Neutrophil (primary cell): ENCODE measurements around the gene MYOM1.

ENCODE experiments used
- H3K27ac ChIP-seq: fragments of 200-600 bp; sonication (generic); 2 replicates; pipeline ENCODE4 v1.5.1; 2016; ENCODE audit warnings: mild to moderate bottlenecking, moderate library complexity
- H3K27me3 ChIP-seq: fragments of 200-600 bp; sonication (generic); 2 replicates; pipeline ENCODE4 v1.6.0; 2016; ENCODE audit warnings: mild to moderate bottlenecking
- H3K36me3 ChIP-seq: fragments of 200-600 bp; sonication (generic); 2 replicates; pipeline ENCODE4 v1.5.1; 2017
- H3K4me1 ChIP-seq, 2 experiments: fragments of 200-600 bp in 1 of 2; sonication (generic) in 1 of 2; 1 replicate in 1 of 2; 2 replicates in 1 of 2; pipeline versions ENCODE4 v1.5.1 to v1.6.1; 2013 to 2016; ENCODE audit warnings: low read depth in 1 of 2, low read length in 1 of 2, mild to moderate bottlenecking in 1 of 2, moderate library complexity in 1 of 2; ENCODE audit not compliant: control insufficient read depth in 1 of 2, insufficient read depth in 1 of 2
- H3K4me3 ChIP-seq, 2 experiments: fragments of 200-600 bp in 1 of 2; sonication (generic) in 1 of 2; 1 replicate in 1 of 2; 2 replicates in 1 of 2; pipeline ENCODE4 v1.5.1; 2013 to 2016; ENCODE audit warnings: low read depth in 1 of 2, low read length in 1 of 2, mild to moderate bottlenecking in 1 of 2, moderate library complexity in 1 of 2
- H3K9me3 ChIP-seq: fragments of 200-600 bp; sonication (generic); 2 replicates; pipeline ENCODE4 v1.5.1; 2016
- TF ChIP-seq, protein P1 (sequence below): fragments of 200-600 bp; sonication (generic); IDR thresholded peaks from 2 replicates; pipeline ENCODE4 v1.5.1; 2016; ENCODE audit warnings: antibody characterized with exemption

MYOM1 gene

DNA sequence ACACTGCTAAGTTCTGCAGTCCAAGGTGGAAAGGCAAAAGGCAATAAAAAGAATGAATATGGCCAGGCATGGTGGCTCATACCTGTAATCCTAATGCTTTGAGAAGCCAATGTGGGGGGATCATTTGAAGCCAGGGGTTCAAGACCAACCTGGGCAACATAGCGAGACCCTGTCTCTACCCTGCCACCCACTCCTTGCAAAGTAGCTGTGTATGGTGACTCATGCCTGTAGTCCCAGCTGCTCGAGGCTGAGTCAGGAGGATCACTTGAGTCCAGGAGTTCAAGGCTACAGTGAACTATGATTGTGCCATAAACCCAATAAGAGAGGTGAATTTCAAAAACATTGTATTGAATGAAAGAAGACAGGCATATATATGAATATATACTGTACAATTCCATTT lies 44.6 kb upstream of the MYOM1 start:
- TF ChIP-seq, protein P1, sequence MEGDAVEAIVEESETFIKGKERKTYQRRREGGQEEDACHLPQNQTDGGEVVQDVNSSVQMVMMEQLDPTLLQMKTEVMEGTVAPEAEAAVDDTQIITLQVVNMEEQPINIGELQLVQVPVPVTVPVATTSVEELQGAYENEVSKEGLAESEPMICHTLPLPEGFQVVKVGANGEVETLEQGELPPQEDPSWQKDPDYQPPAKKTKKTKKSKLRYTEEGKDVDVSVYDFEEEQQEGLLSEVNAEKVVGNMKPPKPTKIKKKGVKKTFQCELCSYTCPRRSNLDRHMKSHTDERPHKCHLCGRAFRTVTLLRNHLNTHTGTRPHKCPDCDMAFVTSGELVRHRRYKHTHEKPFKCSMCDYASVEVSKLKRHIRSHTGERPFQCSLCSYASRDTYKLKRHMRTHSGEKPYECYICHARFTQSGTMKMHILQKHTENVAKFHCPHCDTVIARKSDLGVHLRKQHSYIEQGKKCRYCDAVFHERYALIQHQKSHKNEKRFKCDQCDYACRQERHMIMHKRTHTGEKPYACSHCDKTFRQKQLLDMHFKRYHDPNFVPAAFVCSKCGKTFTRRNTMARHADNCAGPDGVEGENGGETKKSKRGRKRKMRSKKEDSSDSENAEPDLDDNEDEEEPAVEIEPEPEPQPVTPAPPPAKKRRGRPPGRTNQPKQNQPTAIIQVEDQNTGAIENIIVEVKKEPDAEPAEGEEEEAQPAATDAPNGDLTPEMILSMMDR, result no peak
- Histone ChIP-seq H3K27me3 (no peaks in the 10 kb centered on the region), H3K27ac (peak overlapping the region; percentile 98), H3K36me3 (no peaks in the 10 kb centered on the region), H3K9me3 (no peaks in the 10 kb centered on the region), H3K4me3 (no peak overlapping the region), H3K4me1 (peaks cover 81 to 82% of the 10 kb centered on the region in 2 experiments)

DNA sequence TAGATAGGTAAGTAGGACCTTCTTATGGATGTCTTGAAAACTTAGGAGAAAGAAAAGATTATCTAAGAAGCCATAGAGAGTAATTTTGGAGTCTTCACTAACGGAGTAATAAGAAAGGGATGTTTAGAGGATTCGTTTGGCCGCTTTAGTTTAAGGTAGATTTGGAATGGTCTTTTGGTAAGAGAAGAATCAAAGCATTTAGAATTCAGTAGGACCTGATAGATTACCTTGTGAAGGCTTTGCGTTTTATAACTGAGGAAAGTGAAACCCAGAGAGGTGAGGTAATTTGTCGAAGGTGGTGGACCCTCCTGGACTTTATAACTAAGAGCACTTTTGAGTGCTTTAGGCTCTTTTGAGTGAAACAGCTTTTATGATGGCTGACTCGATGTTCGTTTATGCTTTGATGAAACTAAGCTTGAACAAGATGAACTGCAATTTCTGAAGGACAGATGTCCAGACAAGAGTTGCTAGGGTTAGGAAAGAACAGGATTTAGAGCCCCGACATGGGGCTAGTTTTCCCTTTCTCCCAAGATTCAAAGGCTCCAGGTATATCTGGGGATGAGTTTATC lies 43.4 kb upstream of the MYOM1 start:
- peaks cover 70 to 71% of the 10 kb centered on the region in 2 experiments for H3K4me1 ChIP-seq
- H3K9me3 ChIP-seq, result no peaks in the 10 kb centered on the region
- H3K27me3 ChIP-seq, result no peaks in the 10 kb centered on the region
- peak overlapping the region; percentile 90 to 97 for H3K4me3 ChIP-seq
- TF ChIP-seq, protein P1, result no peak
- peak overlapping the region; percentile 98 for H3K27ac ChIP-seq
- H3K36me3 ChIP-seq, result peaks cover 8% of the 10 kb centered on the region

DNA sequence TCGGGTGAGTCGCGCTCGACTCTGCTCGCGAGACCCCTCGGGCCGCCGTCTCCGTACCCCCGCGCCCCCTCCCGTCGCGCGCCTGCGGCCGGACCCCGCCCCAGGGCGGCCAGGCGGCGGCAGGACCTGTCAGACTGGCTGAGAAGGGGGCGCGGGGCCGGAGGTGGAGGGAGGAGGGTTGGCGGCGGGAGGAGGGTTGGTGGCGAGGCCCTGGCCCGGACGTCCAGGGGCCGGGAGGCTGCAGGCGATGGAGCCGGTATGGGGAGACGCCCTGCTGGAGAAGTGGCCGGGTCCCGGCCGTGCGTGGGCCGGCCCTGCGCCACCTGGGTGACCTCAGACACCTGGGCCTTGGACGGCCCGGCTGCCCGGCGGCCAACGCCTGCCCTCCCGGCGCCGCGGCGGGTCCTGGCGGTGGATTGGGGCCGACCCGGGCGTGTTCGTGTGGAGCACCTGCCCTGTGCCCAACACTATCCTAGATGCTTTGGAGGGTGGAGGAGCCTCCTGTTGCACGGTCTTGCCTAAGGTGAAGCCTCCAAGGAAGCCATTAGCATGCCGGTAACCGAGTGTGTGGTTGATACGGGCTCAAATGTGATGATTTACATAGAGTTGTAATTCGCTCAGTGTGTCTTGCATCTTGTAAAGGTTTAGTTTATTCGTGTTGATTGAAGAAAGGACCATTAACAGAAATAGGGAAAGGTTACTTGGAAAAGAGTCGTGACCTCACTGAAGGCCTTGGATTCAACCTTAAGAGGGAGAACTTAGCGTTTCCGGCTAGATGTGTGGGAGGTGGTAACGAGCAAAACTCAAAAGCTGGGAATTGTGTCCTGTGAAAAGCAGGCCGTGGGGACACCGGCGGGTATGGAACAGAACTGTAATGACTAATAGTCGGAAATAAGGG lies 42.7 kb upstream of the MYOM1 start:
- Histone ChIP-seq H3K36me3 (peaks cover 16% of the 10 kb centered on the region), H3K27ac (peak overlapping the region; percentile 98), H3K27me3 (no peaks in the 10 kb centered on the region), H3K9me3 (no peaks in the 10 kb centered on the region), H3K4me3 (peak overlapping the region; percentile 90 to 97), H3K4me1 (peaks cover 62 to 63% of the 10 kb centered on the region in 2 experiments)
- TF ChIP-seq, protein P1, result no peak

DNA sequence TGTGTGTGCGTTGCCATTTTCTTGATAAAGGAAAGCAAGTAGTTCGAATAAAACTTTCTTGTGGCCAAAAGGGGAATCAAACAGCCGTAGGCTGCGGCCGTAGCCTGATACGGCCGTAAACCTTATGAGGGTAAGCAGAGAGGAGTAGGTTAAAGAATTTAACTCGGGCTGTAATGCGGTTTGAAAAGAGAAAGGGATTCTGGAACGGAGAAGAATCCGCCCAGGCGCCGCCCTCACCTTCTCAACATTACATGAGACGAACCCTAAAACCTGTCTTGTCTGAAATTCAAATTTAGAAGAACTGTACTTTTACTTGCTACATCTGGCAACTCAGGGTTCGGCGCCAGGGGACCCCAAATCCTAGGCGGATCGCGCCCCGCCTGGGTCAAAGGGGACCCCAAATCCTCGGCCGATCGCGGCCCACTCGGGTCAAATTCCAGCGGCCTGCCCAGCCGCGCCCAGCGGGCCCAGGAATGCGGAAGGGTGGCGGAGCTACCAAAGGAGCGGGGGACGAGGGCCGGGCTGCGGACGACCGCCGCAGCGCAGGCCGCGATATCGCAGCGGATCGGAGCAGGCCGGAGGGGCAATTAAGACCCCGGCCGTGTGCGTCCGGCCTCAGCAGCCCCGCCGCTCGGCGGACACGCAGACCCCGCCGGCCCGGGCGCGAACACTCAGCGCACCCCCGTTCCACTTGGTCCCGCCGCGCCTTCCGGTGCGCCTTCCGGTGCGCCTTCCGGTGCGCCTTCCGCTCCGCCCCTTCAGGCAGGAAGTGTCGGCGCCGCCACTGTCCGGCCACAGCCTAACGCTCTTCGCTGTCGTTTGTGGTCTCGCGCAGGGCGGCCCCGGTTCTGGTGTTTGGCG lies 41.8 kb upstream of the MYOM1 start, which contains the start of gene MYL12B:
MYL12B (plus strand) TSS at position 761 of the 861 bp plus-strand sequence. CDS start 10,766 bp downstream, outside the sequence.
- Histone ChIP-seq H3K27me3 (no peaks in the 10 kb centered on the region), H3K4me1 (peaks cover 53 to 54% of the 10 kb centered on the region in 2 experiments), H3K9me3 (no peaks in the 10 kb centered on the region), H3K27ac (peak within 1 kb of the TSS; percentile 98), H3K36me3 (peaks cover 24% of the 10 kb centered on the region), H3K4me3 (peak within 1 kb of the TSS; percentile 90 to 97)
- TF ChIP-seq, protein P1, result peak; percentile 45

DNA sequence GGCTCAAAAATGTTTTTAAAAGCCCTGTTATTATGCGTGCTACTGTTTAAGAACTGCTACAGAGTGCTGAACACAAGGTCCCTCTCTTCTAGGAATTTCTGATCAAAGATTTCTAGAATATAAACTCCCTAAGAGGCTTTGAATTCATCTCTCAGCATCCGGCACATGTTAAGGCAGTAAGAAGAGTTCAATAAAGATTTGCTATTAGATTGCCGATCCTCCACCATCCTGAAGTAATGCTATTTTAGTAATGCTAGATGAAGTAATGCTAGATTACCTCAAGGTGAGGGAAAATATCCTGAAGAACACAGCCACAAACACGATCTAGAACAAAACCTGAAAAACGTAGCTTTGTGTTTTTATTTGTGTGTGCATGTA lies 41.2 kb upstream of the MYOM1 start:
- H3K27ac ChIP-seq, result peak overlapping the region; percentile 98
- H3K4me3 ChIP-seq, result peak overlapping the region; percentile 90 to 97
- H3K36me3 ChIP-seq, result peaks cover 31% of the 10 kb centered on the region
- peaks cover 47 to 48% of the 10 kb centered on the region in 2 experiments for H3K4me1 ChIP-seq
- H3K9me3 ChIP-seq, result no peaks in the 10 kb centered on the region
- TF ChIP-seq, protein P1, result no peak
- no peaks in the 10 kb centered on the region for H3K27me3 ChIP-seq
